Calu3 (cell line): Measurements from ENCODE around the gene ASGR1. TPM values are rescaled to one million over a fixed set of nuclear protein-coding genes. Genes with fewer than 3 reads are reported as not detected.

Experiments used
- BruUV-seq: library from RNA; stranded (reverse); fragments of 400-500 nt; replicated peaks from 2 replicates; lab custom pipeline; 2021; lab: Mats Ljungman, UMichigan
- CTCF ChIA-PET: fragments of 300-600 bp; sonication (Branson Sonifier 250); formaldehyde crosslinking; loops from one replicate; lab custom pipeline; 2022; ENCODE audit warnings: antibody characterized with exemption; lab: Charles Lee
- DNase-seq: peaks from one replicate; pipeline ENCODE4 v3.0.0; 2022
- H3K27ac Mint-ChIP-seq: one replicate; pipeline ENCODE4 v1.8.0; 2022; ENCODE audit warnings: mixed read lengths; ENCODE audit not compliant: unreplicated experiment
- H3K27me3 Mint-ChIP-seq: one replicate; pipeline ENCODE4 v1.8.0; 2022; ENCODE audit warnings: mixed read lengths; ENCODE audit not compliant: unreplicated experiment
- H3K36me3 Mint-ChIP-seq: one replicate; pipeline ENCODE4 v1.8.0; 2022; ENCODE audit warnings: mild to moderate bottlenecking, moderate library complexity, mixed read lengths; ENCODE audit not compliant: insufficient read depth, unreplicated experiment
- H3K4me1 Mint-ChIP-seq: one replicate; pipeline ENCODE4 v1.8.0; 2022; ENCODE audit warnings: mild to moderate bottlenecking, low read depth, mixed read lengths; ENCODE audit not compliant: unreplicated experiment
- H3K4me3 Mint-ChIP-seq: one replicate; pipeline ENCODE4 v1.8.0; 2022; ENCODE audit warnings: mild to moderate bottlenecking, low read depth, moderate library complexity, mixed read lengths; ENCODE audit not compliant: unreplicated experiment
- H3K9me3 Mint-ChIP-seq: one replicate; pipeline ENCODE4 v1.8.0; 2022; ENCODE audit warnings: low read depth, mixed read lengths; ENCODE audit not compliant: unreplicated experiment
- intact Hi-C: fragments of 100-400 bp; cut with micrococcal nuclease; formaldehyde crosslinking; loops from one replicate; pipeline ENCODE4 v1.10.0; 2022; ENCODE audit not compliant: unreplicated experiment
- total RNA-seq: library from RNA; stranded (reverse); gene quantifications from 2 replicates; pipeline ENCODE4 v1.2.3, GENCODE V29; 2022
- TF ChIP-seq, protein P1 (sequence below): fragments of 200-600 bp; IDR thresholded peaks from one replicate; pipeline ENCODE4 v1.8.0; 2022; ENCODE audit warnings: antibody characterized with exemption; ENCODE audit not compliant: unreplicated experiment

The ASGR1 gene
- total RNA-seq, 1 experiment from 2014 or later: 0.26 TPM

DNA sequence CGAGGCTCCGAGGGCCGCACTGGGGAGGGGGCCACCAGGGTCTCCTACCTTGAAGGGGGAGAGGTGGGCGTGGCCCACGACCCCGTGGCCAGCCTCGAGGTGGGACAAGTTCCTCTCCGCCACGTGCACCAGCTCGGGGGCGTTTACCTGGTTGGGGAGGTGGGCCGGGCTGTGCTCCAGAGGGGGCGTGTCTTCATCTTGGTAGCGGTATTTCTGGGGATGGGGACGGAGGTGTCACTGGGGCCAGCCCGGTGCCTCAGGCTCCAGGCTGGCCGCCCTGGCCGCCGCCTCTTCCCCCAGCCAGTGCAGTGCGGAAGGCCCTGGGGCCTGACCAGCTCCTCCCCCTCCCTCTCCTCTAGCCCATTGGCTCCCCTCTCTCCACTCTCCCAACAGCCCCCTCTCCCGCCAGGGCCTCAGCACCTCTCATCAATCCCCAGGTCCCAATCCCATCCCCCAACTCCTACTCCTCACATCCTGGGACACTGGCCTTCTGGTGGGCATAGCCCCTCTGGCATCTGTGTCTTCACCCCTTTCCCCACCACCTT lies 28.9 kb upstream of the ASGR1 start:
- no peak for DNase-seq
- no TSS peak for BruUV-seq
- H3K4me3 Mint-ChIP-seq: no peak overlapping the region
- CTCF ChIA-PET: no interaction called here
- no peaks in the 10 kb centered on the region for H3K36me3 Mint-ChIP-seq
- intact Hi-C loops: no loop called here
- H3K9me3 Mint-ChIP-seq: no peaks in the 10 kb centered on the region
- TF ChIP-seq, protein P1, sequence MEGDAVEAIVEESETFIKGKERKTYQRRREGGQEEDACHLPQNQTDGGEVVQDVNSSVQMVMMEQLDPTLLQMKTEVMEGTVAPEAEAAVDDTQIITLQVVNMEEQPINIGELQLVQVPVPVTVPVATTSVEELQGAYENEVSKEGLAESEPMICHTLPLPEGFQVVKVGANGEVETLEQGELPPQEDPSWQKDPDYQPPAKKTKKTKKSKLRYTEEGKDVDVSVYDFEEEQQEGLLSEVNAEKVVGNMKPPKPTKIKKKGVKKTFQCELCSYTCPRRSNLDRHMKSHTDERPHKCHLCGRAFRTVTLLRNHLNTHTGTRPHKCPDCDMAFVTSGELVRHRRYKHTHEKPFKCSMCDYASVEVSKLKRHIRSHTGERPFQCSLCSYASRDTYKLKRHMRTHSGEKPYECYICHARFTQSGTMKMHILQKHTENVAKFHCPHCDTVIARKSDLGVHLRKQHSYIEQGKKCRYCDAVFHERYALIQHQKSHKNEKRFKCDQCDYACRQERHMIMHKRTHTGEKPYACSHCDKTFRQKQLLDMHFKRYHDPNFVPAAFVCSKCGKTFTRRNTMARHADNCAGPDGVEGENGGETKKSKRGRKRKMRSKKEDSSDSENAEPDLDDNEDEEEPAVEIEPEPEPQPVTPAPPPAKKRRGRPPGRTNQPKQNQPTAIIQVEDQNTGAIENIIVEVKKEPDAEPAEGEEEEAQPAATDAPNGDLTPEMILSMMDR: no peak
- H3K27ac Mint-ChIP-seq: no peak overlapping the region
- peaks cover 98% of the 10 kb centered on the region for H3K27me3 Mint-ChIP-seq
- peaks cover 8% of the 10 kb centered on the region for H3K4me1 Mint-ChIP-seq

DNA sequence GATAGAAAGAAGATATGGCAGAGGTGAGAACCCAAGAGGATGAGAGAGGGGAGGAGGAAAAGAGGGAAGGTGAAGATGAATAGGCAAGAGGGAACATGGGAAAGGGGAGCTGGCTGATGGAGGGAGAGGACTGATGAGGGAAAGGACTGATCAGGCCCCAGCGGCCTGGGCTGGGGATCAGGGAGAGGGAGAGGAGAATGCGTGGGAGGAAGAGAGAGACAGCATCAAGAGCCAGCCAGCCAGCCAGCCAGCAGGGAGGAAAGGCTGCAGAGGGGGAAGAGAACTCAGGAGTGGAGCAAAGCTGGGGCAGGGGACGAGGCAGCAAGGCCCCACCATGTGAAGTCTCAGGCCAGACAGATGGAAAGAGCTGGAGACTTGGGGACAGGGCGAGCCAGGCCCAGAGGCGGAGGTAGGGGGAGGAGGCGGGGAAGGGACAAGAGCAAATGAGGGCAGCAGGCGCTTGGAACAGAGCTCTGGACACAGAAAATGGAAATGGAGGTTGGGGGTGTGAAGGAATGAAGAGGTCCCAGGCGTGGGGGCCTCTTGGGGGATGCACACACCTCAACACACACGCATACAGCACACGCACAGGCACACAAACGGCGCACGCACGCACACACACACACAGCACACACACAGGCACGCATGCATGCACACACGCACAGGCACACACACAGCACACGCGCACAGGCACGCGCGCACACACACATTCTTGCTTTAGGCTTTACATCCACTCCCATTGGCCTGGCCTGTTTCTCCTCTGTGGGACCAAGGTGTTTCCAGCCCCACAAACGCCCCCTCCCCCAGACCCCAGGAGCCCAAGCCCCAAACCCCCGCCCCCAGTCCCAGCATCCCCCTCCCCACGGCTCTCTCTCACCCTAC lies 28.2 kb upstream of the ASGR1 start:
- no peak for DNase-seq
- no peaks in the 10 kb centered on the region for H3K9me3 Mint-ChIP-seq
- H3K4me1 Mint-ChIP-seq: peaks cover 8% of the 10 kb centered on the region
- H3K27ac Mint-ChIP-seq: no peak overlapping the region
- peaks cover 91% of the 10 kb centered on the region for H3K27me3 Mint-ChIP-seq
- TF ChIP-seq, protein P1: no peak
- no peaks in the 10 kb centered on the region for H3K36me3 Mint-ChIP-seq
- intact Hi-C loops: no loop called here
- CTCF ChIA-PET: no interaction called here
- no peak overlapping the region for H3K4me3 Mint-ChIP-seq
- BruUV-seq: no TSS peak

DNA sequence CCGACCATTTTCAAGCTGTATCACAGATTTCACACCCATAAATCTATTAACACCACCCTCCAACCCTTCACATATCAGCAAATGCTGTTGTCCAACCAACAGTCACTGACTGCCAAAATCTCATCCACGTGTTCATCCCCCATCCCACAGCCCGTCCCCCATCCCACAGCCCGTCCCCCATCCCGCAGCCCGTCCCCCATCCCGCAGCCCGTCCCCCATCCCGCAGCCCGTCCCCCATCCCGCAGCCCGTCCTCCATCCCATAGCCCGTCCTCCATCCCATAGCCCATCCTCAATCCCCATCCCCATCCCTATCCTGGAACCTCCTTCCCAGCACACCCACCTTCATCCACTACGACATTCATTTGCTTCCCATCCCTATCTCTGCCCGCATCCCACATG lies 26.4 kb upstream of the ASGR1 start:
- CTCF ChIA-PET: no interaction called here
- TF ChIP-seq, protein P1: no peak
- Mint-ChIP-seq H3K27ac (peak overlapping the region; percentile 53), H3K36me3 (no peaks in the 10 kb centered on the region), H3K27me3 (peaks cover 73% of the 10 kb centered on the region), H3K4me1 (peaks cover 8% of the 10 kb centered on the region), H3K4me3 (peak overlapping the region; percentile 58), H3K9me3 (no peaks in the 10 kb centered on the region)
- no TSS peak for BruUV-seq
- intact Hi-C loops: no loop called here
- DNase-seq: no peak

DNA sequence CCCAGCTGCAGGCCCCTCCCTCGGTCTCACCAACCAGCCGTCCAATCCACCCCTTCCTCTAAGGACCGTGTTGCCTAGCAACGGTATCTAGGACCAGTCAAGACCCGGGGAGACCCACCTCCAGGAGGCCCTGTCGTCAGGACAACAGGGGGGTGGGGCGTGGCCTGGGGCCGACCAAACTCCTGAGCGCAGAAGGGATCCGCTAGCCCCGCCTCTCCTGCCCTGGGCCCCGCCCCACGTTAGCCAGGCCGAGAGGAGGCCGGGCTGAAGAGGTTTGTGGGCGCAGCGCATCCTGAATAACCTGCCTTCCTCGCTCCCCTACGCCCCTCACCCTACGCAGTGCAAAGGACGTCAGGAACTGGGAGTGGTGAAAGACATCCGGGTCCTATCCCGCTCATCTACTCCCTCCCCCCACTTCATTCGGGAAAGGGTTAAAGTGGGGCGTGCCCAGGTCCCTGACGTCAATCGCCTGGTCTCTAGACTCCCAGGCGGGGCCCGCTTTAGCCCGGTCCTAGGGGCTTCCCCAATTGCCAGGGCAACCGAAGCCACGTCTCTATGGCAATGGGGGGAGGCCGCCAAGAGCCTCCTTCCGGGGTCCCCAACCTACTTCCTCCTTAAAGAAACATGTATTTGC lies 25.8 kb upstream of the ASGR1 start:
- CTCF ChIA-PET: no interaction called here
- TF ChIP-seq, protein P1: no peak
- intact Hi-C loops: no loop called here
- Mint-ChIP-seq H3K4me1 (peaks cover 8% of the 10 kb centered on the region), H3K36me3 (no peaks in the 10 kb centered on the region), H3K9me3 (no peaks in the 10 kb centered on the region), H3K27me3 (peaks cover 66% of the 10 kb centered on the region), H3K27ac (peak overlapping the region; percentile 53), H3K4me3 (peak overlapping the region; percentile 58)
- peak; percentile 72 for DNase-seq
- no TSS peak for BruUV-seq
